IPS DF 19.7 (cell line): ENCODE data around the gene PEF1.
"Not testable (repeated sequence)": the region's sequence is repeated elsewhere in the genome, so short reads cannot be mapped to it uniquely, and the experiment has no call there.

ENCODE experiments used
- DNase-seq: peaks from one replicate; pipeline ENCODE4 v3.0.0-alpha.2; 2013; ENCODE audit warnings: low read depth, low spot score

PEF1 gene

DNA sequence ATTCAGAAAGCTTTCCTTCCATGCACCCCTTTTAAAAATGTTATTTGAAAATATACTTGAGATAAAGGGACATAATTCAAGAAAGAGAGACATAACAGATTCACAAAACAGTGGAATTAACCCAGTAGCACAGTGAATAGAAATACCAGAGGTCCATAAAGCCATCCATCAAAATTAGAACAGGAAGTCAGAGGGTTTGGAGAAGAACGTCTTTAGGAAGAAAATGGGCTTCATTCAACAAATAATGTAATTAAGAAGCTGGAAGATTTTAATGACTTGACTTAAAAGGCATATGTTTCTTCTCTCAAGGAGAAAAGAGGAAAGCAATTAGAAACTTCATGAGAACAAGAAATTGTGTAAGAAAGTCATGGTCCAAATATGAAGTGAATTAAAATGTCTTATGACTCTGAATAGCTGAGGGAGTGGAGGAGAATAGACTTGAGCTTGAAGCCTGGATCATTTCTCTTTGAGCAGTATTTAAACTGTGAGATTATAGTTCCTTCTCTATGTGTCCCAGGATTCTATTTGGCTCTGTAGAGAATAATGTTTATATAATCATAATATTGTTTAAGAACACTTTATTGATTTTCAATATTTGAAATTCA is 35.1 kb downstream of the PEF1 start:
- no peak for DNase-seq

DNA sequence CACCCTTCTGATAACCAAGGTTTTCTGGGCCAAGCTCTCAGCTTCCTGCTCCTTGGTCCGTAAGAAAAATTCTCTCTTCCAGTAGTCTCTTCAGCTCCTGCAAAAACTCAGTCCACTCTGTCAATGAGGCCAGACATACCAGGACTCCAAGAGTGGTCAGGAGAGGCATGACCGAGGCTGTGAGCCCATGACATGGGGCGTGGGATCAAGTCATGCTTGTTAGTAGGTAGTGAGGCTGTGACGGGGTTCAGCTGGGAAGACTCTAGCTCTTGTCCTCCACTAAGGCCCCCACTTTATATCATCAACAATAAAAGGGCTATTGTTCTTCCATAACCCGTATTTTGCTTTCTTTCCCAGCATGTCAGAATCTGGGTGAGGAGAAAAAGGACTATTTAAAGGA is 37.3 kb downstream of the PEF1 start:
- DNase-seq, result no peak

- DNase-seq, result no peak
Measured at GRCh38 chr1:31605908-31606427, 38.7 kb downstream of the PEF1 start.

DNA sequence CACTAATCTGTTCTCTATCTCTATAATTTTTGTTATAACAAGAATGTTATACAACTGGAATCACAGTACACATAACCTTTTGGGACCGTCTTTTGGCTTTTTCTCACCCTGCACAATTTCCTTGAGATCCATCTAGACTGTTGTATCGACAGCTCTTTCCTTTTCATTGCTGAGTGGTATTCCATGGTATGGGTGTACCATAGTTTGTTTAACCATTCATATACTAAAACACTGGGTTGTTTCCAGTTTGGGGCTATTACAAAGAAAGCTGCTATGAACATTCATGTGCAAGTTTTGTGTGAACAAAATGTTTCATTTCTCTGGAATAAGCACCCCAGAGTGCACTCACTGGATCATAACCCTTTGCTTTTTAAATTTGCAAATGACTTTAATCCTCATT is 42.6 kb downstream of the PEF1 start:
- no peak for DNase-seq

DNA sequence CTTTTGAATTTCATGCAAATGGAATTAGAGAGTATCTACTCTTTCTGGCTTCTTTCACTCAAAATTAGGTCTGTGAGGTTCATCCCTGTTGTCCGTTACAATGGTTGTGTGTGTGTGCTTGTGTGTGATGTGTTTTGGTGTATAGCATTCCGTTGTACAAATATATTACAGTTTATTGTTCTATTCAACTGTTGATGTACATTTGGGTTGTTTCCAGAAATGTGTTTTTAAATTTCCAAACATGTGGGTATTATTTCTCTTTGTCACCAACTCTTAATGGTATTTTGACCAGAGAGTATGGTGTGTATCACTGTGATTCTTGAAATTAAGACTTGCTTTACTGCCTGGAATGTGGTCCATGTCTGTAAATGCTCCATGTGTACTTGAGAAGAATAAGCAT is 44.0 kb downstream of the PEF1 start:
- no peak for DNase-seq

GRCh38 chr1:31598980-31599379 is 45.7 kb downstream of the PEF1 start:
- no peak for DNase-seq

GRCh38 chr1:31596737-31597097 is 48.0 kb downstream of the PEF1 start:
- DNase-seq, result no peak

- no peak for DNase-seq
Measured at GRCh38 chr1:31595836-31596736, 48.6 kb downstream of the PEF1 start.

- DNase-seq, result no peak
Measured at GRCh38 chr1:31593770-31594632, 50.7 kb downstream of the PEF1 start.

- DNase-seq, result no peak
Measured at GRCh38 chr1:31593136-31593665, 51.5 kb downstream of the PEF1 start.

DNA sequence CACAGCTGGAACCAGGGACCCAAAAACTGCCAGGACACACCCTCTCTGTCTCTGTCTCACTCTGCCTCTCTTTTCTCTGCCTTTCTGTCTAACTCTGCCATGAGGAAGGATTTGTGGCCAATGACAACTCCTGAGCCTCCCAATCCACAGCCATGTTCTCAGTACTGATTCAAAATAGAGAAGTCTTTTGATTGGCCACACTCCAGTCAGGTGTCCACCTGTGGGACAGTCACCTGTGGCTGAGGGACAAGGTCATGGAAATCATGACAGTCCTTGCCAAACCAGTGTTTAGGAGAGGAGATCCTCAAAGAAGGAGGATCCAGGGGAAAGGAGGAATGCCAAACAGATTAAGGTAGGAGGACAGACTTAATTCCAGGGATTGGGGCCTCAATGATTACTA is 52.5 kb downstream of the PEF1 start:
- no peak for DNase-seq

GRCh38 chr1:31591425-31592093 is 53.1 kb downstream of the PEF1 start:
- DNase-seq, result no peak

DNA sequence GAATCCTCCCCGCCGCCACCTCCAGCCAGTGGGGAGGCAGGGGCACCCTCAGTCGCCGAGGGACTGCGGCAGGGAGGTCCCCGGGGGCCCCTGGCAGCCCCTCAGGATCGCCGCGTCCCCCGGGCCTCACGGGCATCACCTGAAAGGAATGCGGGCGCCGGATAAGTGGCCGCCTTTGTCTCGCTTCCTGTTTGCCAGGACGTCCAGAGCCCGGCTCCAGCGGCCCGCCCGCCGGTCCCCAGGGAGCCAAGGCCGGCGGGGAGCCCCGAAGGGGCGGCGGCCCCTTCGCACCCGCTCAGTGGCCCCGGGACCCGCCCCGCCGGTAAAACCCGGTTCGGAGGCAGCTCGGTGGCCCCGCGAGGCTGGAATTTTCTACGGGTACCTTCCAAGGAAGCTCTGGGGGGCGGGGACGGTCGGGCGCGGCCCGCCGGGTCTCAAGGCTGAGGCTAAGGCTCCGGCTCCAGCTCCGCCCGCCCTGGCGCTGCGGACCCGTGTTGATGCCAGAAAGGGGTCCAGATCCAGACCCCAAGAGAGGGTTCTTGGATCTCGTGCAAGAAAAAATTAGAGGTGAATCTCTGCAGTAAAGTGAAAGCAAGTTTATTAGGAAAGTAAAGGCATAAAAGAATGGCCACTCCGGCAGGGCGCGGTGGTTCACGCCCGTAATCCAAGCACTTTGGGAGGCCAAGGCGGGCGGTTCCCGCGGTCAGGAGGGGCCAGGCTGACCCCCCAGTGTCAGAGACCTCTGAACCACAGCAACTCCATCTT is 55.7 kb downstream of the PEF1 start:
- DNase-seq, result no peak

DNA sequence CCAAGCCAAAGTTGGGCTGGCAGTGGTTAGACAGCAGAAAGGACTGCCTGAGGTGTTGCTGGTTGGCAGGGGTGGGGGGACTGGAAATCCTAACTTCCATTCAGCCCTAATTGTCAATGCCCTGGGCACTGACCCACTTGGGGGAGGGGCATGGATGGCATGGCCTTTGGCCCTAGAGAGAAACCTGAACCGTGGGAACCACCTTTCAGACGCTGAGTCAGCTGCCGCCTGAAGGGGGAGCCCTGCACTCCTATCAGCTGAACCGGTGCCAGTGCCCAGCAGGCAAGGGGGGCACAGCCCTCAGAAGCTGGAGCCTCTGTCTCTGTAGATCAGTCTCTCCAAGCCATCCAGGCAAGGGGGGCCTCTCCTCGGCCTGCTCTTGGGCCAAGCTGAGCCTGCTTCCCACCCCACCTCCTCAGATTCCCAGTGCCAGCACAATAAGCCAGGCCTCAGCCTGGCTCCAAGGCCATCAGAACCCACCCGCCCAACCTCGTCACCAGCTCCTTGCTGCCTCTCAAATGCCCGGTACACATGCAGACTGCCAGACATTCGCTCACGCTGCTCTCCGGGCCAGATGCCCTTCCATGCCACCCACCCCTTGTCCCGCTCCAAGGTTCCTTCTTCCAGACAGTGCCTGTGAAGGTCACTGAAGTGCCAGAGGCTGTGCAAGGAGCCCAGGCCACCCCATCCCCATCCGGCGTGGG is 56.8 kb downstream of the PEF1 start:
- DNase-seq, result no peak

DNA sequence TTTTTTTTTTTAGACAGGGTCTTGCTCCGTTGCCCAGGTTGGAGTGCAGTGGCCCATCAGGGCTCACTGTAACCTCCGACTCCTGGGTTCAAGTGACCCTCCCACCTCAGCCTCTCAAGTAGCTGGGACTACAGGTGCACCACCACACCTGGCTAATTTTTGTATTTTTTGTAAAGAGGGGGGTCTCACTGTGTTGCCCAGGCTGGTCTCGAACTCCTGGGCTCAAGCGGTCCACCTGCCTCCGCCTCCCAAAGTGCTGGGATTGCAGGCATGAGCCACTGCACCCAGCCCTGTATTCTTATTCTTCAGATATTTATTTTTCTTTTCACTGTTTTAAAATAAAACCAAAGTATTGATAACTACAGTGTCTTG is 57.4 kb downstream of the PEF1 start:
- DNase-seq, result not testable (repeated sequence)

DNA sequence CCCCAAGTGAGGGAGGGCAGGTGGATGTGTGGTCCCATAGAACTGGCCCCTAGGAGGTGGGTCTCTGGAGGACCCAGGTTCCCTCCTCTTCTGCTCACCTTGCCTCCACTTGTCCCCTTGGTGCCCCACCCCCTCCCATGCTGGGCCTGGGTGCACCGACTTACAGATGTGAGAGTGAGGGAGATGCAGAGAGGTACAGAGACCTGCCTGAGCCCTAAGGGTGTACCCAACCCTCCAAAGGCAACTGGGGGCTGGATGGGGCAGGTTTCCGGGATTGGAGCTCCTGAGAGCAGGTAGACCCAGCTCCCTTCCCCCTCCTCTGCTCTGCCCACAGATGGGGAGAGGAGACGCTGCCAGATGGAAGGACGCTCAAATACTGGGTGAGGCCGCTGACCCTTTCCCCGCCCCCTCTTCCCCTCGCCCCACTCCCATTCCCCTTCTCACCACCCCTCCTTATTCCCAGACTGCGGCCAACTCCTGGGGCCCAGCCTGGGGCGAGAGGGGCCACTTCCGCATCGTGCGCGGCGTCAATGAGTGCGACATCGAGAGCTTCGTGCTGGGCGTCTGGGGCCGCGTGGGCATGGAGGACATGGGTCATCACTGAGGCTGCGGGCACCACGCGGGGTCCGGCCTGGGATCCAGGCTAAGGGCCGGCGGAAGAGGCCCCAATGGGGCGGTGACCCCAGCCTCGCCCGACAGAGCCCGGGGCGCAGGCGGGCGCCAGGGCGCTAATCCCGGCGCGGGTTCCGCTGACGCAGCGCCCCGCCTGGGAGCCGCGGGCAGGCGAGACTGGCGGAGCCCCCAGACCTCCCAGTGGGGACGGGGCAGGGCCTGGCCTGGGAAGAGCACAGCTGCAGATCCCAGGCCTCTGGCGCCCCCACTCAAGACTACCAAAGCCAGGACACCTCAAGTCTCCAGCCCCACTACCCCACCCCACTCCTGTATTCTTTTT is 58.0 kb downstream of the PEF1 start:
- no peak for DNase-seq

- DNase-seq, result no peak
Measured at GRCh38 chr1:31585736-31586365, 58.8 kb downstream of the PEF1 start.
